HEK293 (cell line): ENCODE measurements around the gene ZNF641.

Experiments
- REST ChIP-seq: fragments of 450-650 bp; formaldehyde crosslinking; IDR thresholded peaks from 2 replicates; pipeline ENCODE4 v1.5.1; 2016; ENCODE audit warnings: missing biosample characterization, missing genetic modification characterization
- SETDB1 ChIP-seq: IDR thresholded peaks from one replicate; pipeline ENCODE4 v1.6.1; 2017; ENCODE audit warnings: mild to moderate bottlenecking, low read length, moderate library complexity, mixed read lengths; ENCODE audit not compliant: insufficient read length
- ZNF324 ChIP-seq: fragments of 450-650 bp; formaldehyde crosslinking; IDR thresholded peaks from 2 replicates; pipeline ENCODE4 v1.5.1; 2016; ENCODE audit warnings: missing biosample characterization, missing genetic modification characterization

- TF ChIP-seq REST (tag by site-specific recombination) (no peak), SETDB1 (no peak), ZNF324 (no peak)
These were observed 62.1 kb downstream of the ZNF641 start for GRCh38 chr12:48288387-48289268.
